ENCODE results near the gene GAB4. TPM values are rescaled to one million over a fixed set of nuclear protein-coding genes. Genes with fewer than 3 reads are reported as not detected.

Gene GAB4
- total RNA-seq, 1 donor from 2014 or later: not detected

DNA sequence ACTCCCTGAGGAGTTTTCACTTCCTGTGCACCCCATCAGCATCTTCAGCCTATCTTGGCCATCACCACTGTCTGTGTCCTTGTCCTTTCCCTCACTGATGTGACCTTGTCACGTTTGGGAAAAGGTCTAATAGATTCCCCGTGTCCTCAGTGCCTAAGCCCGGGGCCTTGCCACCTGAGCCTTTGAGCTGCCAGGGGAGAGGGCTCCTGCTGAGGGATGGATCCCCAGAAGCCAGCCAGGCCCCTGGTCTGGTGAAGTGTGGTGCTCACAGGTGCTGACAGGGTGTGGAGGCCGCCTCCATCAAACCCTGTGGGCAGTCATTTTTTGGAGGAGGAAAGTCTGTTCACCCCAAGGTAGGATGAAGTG is 47.2 kb downstream of the GAB4 start:
- H3K4me3 ChIP-seq (ENCODE audit: low read depth, low read length): no peak overlapping the region
- no peak for DNase-seq (ENCODE audit: low read depth)
- TF ChIP-seq, protein P1, sequence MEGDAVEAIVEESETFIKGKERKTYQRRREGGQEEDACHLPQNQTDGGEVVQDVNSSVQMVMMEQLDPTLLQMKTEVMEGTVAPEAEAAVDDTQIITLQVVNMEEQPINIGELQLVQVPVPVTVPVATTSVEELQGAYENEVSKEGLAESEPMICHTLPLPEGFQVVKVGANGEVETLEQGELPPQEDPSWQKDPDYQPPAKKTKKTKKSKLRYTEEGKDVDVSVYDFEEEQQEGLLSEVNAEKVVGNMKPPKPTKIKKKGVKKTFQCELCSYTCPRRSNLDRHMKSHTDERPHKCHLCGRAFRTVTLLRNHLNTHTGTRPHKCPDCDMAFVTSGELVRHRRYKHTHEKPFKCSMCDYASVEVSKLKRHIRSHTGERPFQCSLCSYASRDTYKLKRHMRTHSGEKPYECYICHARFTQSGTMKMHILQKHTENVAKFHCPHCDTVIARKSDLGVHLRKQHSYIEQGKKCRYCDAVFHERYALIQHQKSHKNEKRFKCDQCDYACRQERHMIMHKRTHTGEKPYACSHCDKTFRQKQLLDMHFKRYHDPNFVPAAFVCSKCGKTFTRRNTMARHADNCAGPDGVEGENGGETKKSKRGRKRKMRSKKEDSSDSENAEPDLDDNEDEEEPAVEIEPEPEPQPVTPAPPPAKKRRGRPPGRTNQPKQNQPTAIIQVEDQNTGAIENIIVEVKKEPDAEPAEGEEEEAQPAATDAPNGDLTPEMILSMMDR (conservative IDR thresholded peaks at IDR 0.05; ENCODE audit: low read depth, low read length): no peak

DNA sequence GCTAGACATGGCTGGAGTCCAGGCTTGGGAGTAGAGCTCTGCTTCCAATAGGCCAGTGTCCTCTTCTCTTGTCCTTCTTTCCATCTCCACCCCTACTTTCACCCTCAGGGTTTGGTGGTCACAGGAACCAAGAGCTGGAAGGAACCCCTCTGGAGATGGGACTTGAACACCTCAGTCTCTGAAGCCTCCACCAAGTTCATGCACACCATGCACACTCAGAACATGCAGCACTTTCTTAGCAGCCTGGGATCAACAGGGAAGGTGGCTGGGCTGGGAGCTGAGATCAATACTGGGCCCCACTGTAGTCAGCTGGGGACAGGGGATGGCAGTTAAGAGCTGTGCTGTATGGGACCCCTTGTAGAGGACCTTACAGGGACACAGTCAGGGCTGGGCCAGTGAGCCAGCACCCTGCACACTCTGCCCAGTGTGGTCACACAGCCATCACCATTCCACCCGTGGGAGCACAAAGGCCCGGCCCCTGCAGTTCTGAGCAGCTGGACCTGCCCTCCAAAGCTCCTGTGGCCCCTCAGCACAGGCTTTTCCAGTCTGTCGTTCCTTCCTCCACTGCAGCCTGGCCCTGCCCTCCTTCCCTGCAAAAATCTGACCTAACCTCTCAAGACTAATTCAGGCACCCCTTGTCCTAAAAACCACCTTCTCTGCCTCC is 47.7 kb downstream of the GAB4 start:
- no peak overlapping the region for H3K4me3 ChIP-seq (ENCODE audit: low read depth, low read length)
- no peak for DNase-seq (ENCODE audit: low read depth)
- TF ChIP-seq, protein P1 (conservative IDR thresholded peaks at IDR 0.05; ENCODE audit: low read depth, low read length): no peak

DNA sequence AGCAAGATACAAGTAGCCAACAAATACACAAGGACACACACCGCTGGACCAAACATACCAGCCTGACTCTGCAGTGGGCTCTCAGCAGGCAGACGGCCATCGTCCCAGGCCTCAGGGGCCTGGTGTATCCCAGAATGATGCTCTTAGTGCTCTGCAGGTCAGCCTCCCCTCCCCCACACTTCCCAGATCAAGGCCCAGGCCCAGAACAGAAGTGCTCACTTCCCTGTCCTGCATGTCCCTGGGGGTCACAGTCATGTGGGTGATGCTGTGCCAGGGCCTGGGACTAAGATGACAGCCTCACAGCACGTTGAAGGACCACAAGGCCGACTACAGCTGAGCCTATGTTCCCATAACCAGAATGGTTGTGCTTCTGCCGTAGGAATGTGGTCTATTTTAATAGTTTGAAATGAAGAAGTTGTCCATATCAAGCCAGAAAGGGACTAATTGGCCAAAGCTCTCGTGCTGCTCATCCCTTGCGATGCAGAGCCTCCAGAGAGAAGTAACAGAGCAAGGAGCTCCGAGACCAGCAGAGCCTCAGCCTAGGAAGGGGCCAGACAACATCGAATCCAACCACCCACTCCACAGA is 48.6 kb downstream of the GAB4 start:
- TF ChIP-seq, protein P1 (conservative IDR thresholded peaks at IDR 0.05; ENCODE audit: low read depth, low read length): no peak
- no peak for DNase-seq (ENCODE audit: low read depth)

DNA sequence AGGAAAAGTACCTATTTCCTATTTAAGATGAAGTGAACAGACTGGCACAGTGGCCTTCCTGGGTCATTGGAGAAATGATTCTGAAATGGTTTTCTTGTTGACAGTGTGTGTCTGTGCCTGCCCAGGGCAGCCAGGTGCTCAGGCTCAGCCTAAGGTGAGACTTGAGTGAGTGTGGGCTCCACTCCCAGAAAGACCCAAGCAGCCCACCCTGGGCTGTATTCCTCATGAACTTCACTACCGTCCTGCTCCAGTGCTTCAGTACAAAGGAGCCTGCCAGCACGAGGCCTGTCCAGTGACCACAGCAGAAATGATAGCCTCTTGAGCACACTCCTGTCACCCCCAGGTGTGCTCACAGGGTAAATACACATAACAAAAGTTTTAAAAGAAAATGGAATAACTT is 49.5 kb downstream of the GAB4 start:
- TF ChIP-seq, protein P1 (conservative IDR thresholded peaks at IDR 0.05; ENCODE audit: low read depth, low read length): no peak
- DNase-seq (ENCODE audit: low read depth): no peak
- H3K4me3 ChIP-seq (ENCODE audit: low read depth, low read length): no peak overlapping the region

More for the DNA sequence above, 48.6 kb downstream of the GAB4 start:
- H3K4me3 ChIP-seq (ENCODE audit: low read depth, low read length): no peak overlapping the region

DNA sequence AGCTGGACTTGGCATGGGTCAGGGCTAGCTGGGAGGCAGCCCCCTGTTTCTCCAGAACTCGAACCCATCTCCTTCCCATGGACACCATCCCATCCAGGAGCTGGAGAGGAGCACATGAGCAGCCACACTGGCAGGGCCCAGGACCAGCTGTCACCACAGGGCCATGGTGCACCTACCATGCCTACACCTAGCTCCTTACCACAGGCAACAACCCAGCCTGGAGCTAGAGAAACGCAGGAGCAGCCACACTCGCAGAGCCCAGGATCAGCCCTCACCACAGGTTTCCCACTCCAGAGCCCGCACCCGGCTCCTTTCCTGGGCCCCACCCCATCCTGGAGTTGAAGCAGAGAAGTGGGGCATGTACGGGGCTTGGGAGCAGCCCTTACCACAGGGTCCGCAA is 50.2 kb downstream of the GAB4 start:
- TF ChIP-seq, protein P1 (conservative IDR thresholded peaks at IDR 0.05; ENCODE audit: low read depth, low read length): no peak
- no peak for DNase-seq (ENCODE audit: low read depth)
- H3K4me3 ChIP-seq (ENCODE audit: low read depth, low read length): no peak overlapping the region

DNA sequence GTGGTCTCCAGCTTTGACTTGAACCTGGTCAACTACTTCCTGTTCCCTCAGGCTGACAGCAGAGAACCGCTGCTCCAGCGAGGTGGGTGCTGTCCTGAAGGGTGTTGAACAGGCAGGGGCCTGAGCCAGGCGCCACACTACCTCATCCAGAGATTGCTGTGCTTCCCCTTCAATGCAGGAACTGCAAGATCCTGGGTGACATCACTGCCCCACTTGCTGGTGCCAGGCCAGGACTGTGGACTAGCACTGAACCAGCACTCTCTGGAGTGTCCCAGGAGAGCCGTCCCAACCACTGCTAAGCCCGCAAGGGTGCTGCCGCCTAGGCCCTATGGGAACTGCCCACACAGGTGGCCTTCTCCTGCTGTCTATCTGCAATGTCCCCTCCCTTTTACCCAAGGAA is 51.7 kb downstream of the GAB4 start:
- TF ChIP-seq, protein P1 (conservative IDR thresholded peaks at IDR 0.05; ENCODE audit: low read depth, low read length): no peak
- H3K4me3 ChIP-seq (ENCODE audit: low read depth, low read length): no peak overlapping the region
- DNase-seq (ENCODE audit: low read depth): no peak

DNA sequence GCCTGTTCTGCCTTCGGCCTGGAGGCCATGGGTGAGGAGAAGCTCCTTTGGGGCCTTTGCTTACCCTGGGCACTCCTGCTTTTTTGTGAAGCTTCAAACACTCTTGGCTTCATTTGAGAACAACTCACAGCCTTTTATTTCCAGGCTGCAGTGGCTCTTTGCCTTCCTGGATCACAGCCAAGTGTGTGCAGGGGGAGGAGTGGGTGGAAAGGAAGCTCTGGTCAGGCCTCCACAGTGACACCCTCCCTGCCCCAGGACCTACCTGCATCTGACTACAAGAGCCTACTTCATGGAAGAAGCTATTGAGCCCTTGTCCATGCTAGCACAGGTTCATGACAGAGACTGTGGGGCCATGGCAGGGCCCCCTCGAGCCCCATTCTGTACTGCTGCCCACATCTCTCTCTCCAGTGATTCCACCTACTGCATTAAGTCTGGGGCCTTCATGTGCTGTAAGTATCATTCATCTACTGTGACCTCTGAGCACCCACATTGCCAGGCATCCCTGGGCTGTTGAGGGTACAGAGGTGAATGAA is 52.3 kb downstream of the GAB4 start:
- no peak overlapping the region for H3K4me3 ChIP-seq (ENCODE audit: low read depth, low read length)
- no peak for DNase-seq (ENCODE audit: low read depth)
- TF ChIP-seq, protein P1 (conservative IDR thresholded peaks at IDR 0.05; ENCODE audit: low read depth, low read length): no peak

Measured in epithelial cell of proximal tubule (primary cell).